ENCODE results near the gene FBRSL1. TPM values are rescaled to one million over a fixed set of nuclear protein-coding genes. Genes with fewer than 3 reads are reported as not detected.

Gene FBRSL1
- total and polyA plus RNA-seq, 2 donors (not counting 3 experiments of a cell fraction or from before 2014, with no cell fraction given) = 19.3 to 79.8 TPM

DNA sequence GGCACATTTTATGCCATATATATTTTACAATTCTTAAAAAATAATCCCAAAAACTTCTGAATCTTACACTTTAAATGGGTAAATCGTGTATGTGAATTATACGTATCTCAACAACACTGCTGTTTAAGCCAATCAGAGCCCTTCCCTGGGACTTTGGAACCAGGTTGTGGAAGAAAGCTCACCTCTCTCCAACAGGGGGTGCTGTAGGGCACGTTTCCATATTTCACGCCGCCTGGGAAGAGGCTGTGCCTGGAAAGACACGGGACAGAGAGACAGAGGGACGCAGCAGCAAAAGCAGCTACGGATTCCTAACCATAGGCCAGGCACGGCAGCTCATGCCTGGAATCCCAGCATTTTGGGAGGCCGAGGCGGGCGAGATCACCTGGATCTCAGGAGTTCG is 29.4 kb upstream of the FBRSL1 start:
- Histone ChIP-seq H3K36me3 (ENCODE audit: control insufficient read depth in 2 of 2, extremely low read depth in 1 of 2, insufficient read depth in 2 of 2, low read length in 2 of 2) (no peaks in the 10 kb centered on the region), H3K4me2 (ENCODE audit: insufficient read depth, low read length) (no peak overlapping the region), H3K9ac (replicated peaks; ENCODE audit: extremely low read depth, insufficient read depth, low read length) (no peak overlapping the region), H3K9me3 (replicated peaks; ENCODE audit: control insufficient read depth, insufficient read depth, low read length) (no peaks in the 10 kb centered on the region), H3K27me3 (ENCODE audit: control insufficient read depth in 2 of 2, insufficient read depth in 2 of 2, low read length in 2 of 2) (no peaks in the 10 kb centered on the region), H3K27ac (ENCODE audit: insufficient read depth, low read depth, low read length) (no peak overlapping the region), H4K20me1 (replicated peaks; ENCODE audit: control insufficient read depth, extremely low read depth, insufficient read depth, low read length) (no peaks in the 10 kb centered on the region), H3K4me1 (ENCODE audit: control insufficient read depth, extremely low read depth, insufficient read depth, low read length) (no peaks in the 10 kb centered on the region), H3K79me2 (ENCODE audit: control insufficient read depth, insufficient read depth, low read length) (no peaks in the 10 kb centered on the region), H3K4me3 (replicated peaks in 1 of 3; ENCODE audit: insufficient read depth in 1 of 3, low read depth in 1 of 3, low read length in 3 of 3) (no peak overlapping the region), H3K9me1 (replicated peaks; ENCODE audit: control insufficient read depth, extremely low read depth, insufficient read depth, low read length) (no peaks in the 10 kb centered on the region), H2AFZ (ENCODE audit: low read depth, low read length) (no peak overlapping the region)
- TF ChIP-seq FOS (IDR thresholded peaks at IDR 0.05; ENCODE audit: borderline replicate concordance, insufficient read depth, low read length) (no peak), POLR2A (IDR thresholded peaks at IDR 0.05; ENCODE audit: low read depth, low read length) (no peak)
- TF ChIP-seq, protein P1, sequence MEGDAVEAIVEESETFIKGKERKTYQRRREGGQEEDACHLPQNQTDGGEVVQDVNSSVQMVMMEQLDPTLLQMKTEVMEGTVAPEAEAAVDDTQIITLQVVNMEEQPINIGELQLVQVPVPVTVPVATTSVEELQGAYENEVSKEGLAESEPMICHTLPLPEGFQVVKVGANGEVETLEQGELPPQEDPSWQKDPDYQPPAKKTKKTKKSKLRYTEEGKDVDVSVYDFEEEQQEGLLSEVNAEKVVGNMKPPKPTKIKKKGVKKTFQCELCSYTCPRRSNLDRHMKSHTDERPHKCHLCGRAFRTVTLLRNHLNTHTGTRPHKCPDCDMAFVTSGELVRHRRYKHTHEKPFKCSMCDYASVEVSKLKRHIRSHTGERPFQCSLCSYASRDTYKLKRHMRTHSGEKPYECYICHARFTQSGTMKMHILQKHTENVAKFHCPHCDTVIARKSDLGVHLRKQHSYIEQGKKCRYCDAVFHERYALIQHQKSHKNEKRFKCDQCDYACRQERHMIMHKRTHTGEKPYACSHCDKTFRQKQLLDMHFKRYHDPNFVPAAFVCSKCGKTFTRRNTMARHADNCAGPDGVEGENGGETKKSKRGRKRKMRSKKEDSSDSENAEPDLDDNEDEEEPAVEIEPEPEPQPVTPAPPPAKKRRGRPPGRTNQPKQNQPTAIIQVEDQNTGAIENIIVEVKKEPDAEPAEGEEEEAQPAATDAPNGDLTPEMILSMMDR (IDR thresholded peaks at IDR 0.05; ENCODE audit: extremely low read depth in 1 of 2, insufficient read depth in 1 of 2, low read depth in 1 of 2, low read length in 2 of 2) = peak; percentile 21 to 35
- dilution Hi-C loops (cut with MboI; ENCODE audit: extremely low pct_ligation_motif_present, low sequenced_read_pairs) = no loop called here
- BruUV-seq (replicated peaks) = no TSS peak
- intact Hi-C loops (cut with micrococcal nuclease) = loop anchor here (10.0 kb wide), 1 partner anchor 64 kb away; no protein-coding TSS in a partner anchor
- FAIRE-seq (no peak), DNase-seq (ENCODE audit: low read depth, low spot score) (no peak)
- ChIA-PET POLR2A (no interaction called here), CTCF (interaction anchor here (0.6 to 2.7 kb wide), 10 partner anchors 10 to 139 kb away, joined by 3 to 8 read pairs (median 4); no protein-coding TSS in a partner anchor)

DNA sequence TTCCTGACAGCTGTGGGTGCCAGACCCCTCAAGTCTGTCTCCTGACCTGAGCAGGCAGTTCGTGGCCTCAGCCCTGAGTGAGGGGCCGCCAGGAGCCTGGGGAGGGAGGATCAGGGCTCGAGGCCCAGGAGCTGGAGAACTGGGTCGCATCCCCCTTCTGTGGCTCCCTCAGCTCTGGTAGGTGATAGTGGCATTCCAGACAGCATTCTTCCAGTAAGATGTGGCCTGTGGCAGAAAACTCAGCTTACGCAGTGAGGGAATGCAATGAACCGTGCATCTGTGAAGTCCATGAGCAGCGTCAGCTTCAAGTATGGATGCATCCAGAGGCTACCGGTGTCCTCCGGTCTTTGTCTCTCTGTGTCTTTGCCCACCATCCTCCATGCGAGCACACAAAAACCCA is 28.4 kb upstream of the FBRSL1 start:
- Histone ChIP-seq H3K4me3 (replicated peaks in 1 of 3; ENCODE audit: insufficient read depth in 1 of 3, low read depth in 1 of 3, low read length in 3 of 3) (no peak overlapping the region), H3K9ac (replicated peaks; ENCODE audit: extremely low read depth, insufficient read depth, low read length) (no peak overlapping the region), H4K20me1 (replicated peaks; ENCODE audit: control insufficient read depth, extremely low read depth, insufficient read depth, low read length) (no peaks in the 10 kb centered on the region), H2AFZ (ENCODE audit: low read depth, low read length) (no peak overlapping the region), H3K9me3 (replicated peaks; ENCODE audit: control insufficient read depth, insufficient read depth, low read length) (no peaks in the 10 kb centered on the region), H3K27ac (ENCODE audit: insufficient read depth, low read depth, low read length) (no peak overlapping the region), H3K4me2 (ENCODE audit: insufficient read depth, low read length) (no peak overlapping the region), H3K79me2 (ENCODE audit: control insufficient read depth, insufficient read depth, low read length) (no peaks in the 10 kb centered on the region), H3K36me3 (ENCODE audit: control insufficient read depth in 2 of 2, extremely low read depth in 1 of 2, insufficient read depth in 2 of 2, low read length in 2 of 2) (no peaks in the 10 kb centered on the region), H3K9me1 (replicated peaks; ENCODE audit: control insufficient read depth, extremely low read depth, insufficient read depth, low read length) (no peaks in the 10 kb centered on the region), H3K27me3 (ENCODE audit: control insufficient read depth in 2 of 2, insufficient read depth in 2 of 2, low read length in 2 of 2) (no peaks in the 10 kb centered on the region), H3K4me1 (ENCODE audit: control insufficient read depth, extremely low read depth, insufficient read depth, low read length) (no peaks in the 10 kb centered on the region)
- ChIA-PET CTCF (interaction anchor here (1.0 to 2.7 kb wide), 4 partner anchors 62 to 101 kb away, joined by 3 to 8 read pairs (median 6); no protein-coding TSS in a partner anchor), POLR2A (no interaction called here)
- BruUV-seq (replicated peaks) = no TSS peak
- intact Hi-C loops (cut with micrococcal nuclease) (loop anchor here (10.0 kb wide), 1 partner anchor 63 kb away; no protein-coding TSS in a partner anchor), dilution Hi-C loops (cut with MboI; ENCODE audit: extremely low pct_ligation_motif_present, low sequenced_read_pairs) (no loop called here)
- DNase-seq (ENCODE audit: low read depth, low spot score) (no peak), FAIRE-seq (no peak)
- TF ChIP-seq GATA2 (IDR thresholded peaks at IDR 0.05; ENCODE audit: insufficient read depth, insufficient read length, low read depth, low read length) (no peak), POLR2A (IDR thresholded peaks at IDR 0.05; ENCODE audit: low read depth, low read length) (no peak), EZH2 (IDR thresholded peaks at IDR 0.05; ENCODE audit: borderline replicate concordance, low read depth, low read length, severe bottlenecking) (no peak)
